GM12878 (cell line): ENCODE measurements around the gene ITPKB. TPM values are rescaled to one million over a fixed set of nuclear protein-coding genes. Genes with fewer than 3 reads are reported as not detected.

Experiments used
- BACH1 ChIP-seq: fragments of 450-650 bp; IDR thresholded peaks from 2 replicates; pipeline ENCODE4 v1.6.1; 2017; ENCODE audit warnings: mild to moderate bottlenecking, borderline replicate concordance
- CBX3 ChIP-seq: fragments of 200-600 bp; sonication (generic); IDR thresholded peaks from 2 replicates; pipeline ENCODE4 v1.6.1; 2016; ENCODE audit warnings: low read depth, borderline replicate concordance
- CBX5 ChIP-seq: sonication (generic); IDR thresholded peaks from 2 replicates; pipeline ENCODE4 v1.6.1; 2016; ENCODE audit warnings: low read depth, moderate library complexity, mild to moderate bottlenecking, inconsistent platforms
- CHD4 ChIP-seq: fragments of 200-600 bp; sonication (generic); IDR thresholded peaks from 2 replicates; pipeline ENCODE4 v1.6.1; 2016; ENCODE audit warnings: mild to moderate bottlenecking
- EZH2 ChIP-seq: IDR thresholded peaks from 2 replicates; pipeline ENCODE4 v1.6.1; 2012; ENCODE audit warnings: low read depth, mild to moderate bottlenecking, control low read depth, inconsistent platforms, low read length, borderline replicate concordance; ENCODE audit not compliant: control insufficient read depth
- FOS ChIP-seq: IDR thresholded peaks from 3 replicates; pipeline ENCODE4 v1.6.1; 2011; ENCODE audit warnings: borderline replicate concordance; ENCODE audit not compliant: insufficient read length; ENCODE audit errors: extremely low read depth
- HDGF ChIP-seq: fragments of 450-650 bp; IDR thresholded peaks from 2 replicates; pipeline ENCODE4 v1.6.1; 2016; ENCODE audit warnings: antibody characterized with exemption
- MTA2 ChIP-seq: fragments of 450-650 bp; IDR thresholded peaks from 2 replicates; pipeline ENCODE4 v1.6.1; 2016; ENCODE audit warnings: low read depth, mild to moderate bottlenecking, moderate library complexity
- MYC ChIP-seq: IDR thresholded peaks from 2 replicates; pipeline ENCODE4 v1.6.1; 2011; ENCODE audit warnings: mild to moderate bottlenecking, low read length, moderate library complexity, inconsistent platforms; ENCODE audit not compliant: insufficient read depth, insufficient replicate concordance, insufficient read length, severe bottlenecking
- NFIC ChIP-seq: IDR thresholded peaks from 2 replicates; pipeline ENCODE4 v1.6.1; 2012; ENCODE audit warnings: low read depth, mild to moderate bottlenecking, inconsistent platforms, low read length, moderate library complexity
- NFXL1 ChIP-seq: fragments of 450-650 bp; IDR thresholded peaks from 2 replicates; pipeline ENCODE4 v1.6.1; 2017; ENCODE audit warnings: antibody characterized with exemption, mild to moderate bottlenecking, borderline replicate concordance
- NRF1 ChIP-seq: conservative IDR thresholded peaks from 2 replicates; pipeline ENCODE4 v1.6.1; 2011; ENCODE audit warnings: mild to moderate bottlenecking, low read depth, low read length, improper control_type of control experiment
- RAD21 ChIP-seq: IDR thresholded peaks from 2 replicates; pipeline ENCODE4 v1.6.1; 2011; ENCODE audit warnings: mild to moderate bottlenecking, low read depth, low read length, moderate library complexity; ENCODE audit not compliant: insufficient read depth
- RCOR1 ChIP-seq: conservative IDR thresholded peaks from 2 replicates; pipeline ENCODE4 v1.6.1; 2012; ENCODE audit warnings: low read depth, low read length, improper control_type of control experiment
- SIX5 ChIP-seq: IDR thresholded peaks from 2 replicates; pipeline ENCODE4 v1.6.1; 2011; ENCODE audit warnings: mild to moderate bottlenecking, low read depth, low read length, moderate library complexity; ENCODE audit not compliant: severe bottlenecking
- SMAD5 ChIP-seq: IDR thresholded peaks from 2 replicates; pipeline ENCODE4 v1.6.1; 2016; ENCODE audit warnings: antibody characterized with exemption, low read depth
- SUPT20H ChIP-seq: IDR thresholded peaks from 2 replicates; pipeline ENCODE4 v1.6.1; 2011; ENCODE audit warnings: low read depth, mild to moderate bottlenecking, low read length, moderate library complexity, borderline replicate concordance; ENCODE audit not compliant: control insufficient read depth
- TAF1 ChIP-seq: IDR thresholded peaks from 2 replicates; pipeline ENCODE4 v1.6.1; 2011; ENCODE audit warnings: mild to moderate bottlenecking, low read depth, low read length, borderline replicate concordance
- ZNF207 ChIP-seq: fragments of 450-650 bp; IDR thresholded peaks from 2 replicates; pipeline ENCODE4 v1.6.1; 2014; ENCODE audit warnings: antibody characterized with exemption, mild to moderate bottlenecking, borderline replicate concordance
- ZSCAN29 ChIP-seq: fragments of 450-650 bp; IDR thresholded peaks from 2 replicates; pipeline ENCODE4 v1.6.1; 2017; ENCODE audit warnings: mild to moderate bottlenecking, moderate library complexity
- polyA plus RNA-seq, 11 experiments: library from polyadenylated mRNA; depleted of rRNA in 4 of 11; unstranded in 6 of 11; stranded (reverse) in 5 of 11; fragments of >200 nt; fragmentation: Nextera tagmentation in 4 of 11; fragmentation: Illumina TruSeq in 1 of 11; extraction: Ambion mirVana in 4 of 11; extraction: Trizol in 1 of 11; gene quantifications; 1 replicate in 1 of 11; 2 replicates in 10 of 11; pipeline versions ENCODE4 v1.2.1 to v1.2.3, GENCODE V29; 2011 to 2016; ENCODE audit warnings: inconsistent platforms in 2 of 11, missing spikeins in 2 of 11, low read depth in 1 of 11
- total RNA-seq, 4 experiments: library from RNA; depleted of rRNA in 3 of 4; stranded (reverse); fragments of >200 nt in 3 of 4; fragmentation: Illumina TruSeq in 1 of 4; extraction: Trizol in 1 of 4; gene quantifications; 2 replicates each; pipeline versions ENCODE4 v1.2.1 to v1.2.3, GENCODE V29; 2013 to 2021
- TF ChIP-seq, protein P1 (sequence below): fragments of 150-350 bp; IDR thresholded peaks from 2 replicates; pipeline ENCODE4 v1.6.1; 2016; ENCODE audit warnings: low read depth, low read length
- TF ChIP-seq, protein P2 (sequence below): IDR thresholded peaks from 2 replicates; pipeline ENCODE4 v1.6.1; 2012; ENCODE audit warnings: low read depth, low read length, improper control_type of control experiment
- TF ChIP-seq, protein P3 (sequence below), 3 experiments: IDR thresholded peaks in 2 of 3; conservative IDR thresholded peaks in 1 of 3; 2 replicates each; pipeline ENCODE4 v1.5.1; 2011; ENCODE audit warnings: low read depth in 3 of 3, low read length in 3 of 3, mild to moderate bottlenecking in 3 of 3, control low read depth in 2 of 3, moderate library complexity in 2 of 3, inconsistent platforms in 1 of 3, mixed read lengths in 1 of 3; ENCODE audit not compliant: control insufficient read depth in 2 of 3, insufficient read depth in 1 of 3; ENCODE audit errors: extremely low read depth in 1 of 3
- TF ChIP-seq, protein P4 (sequence below): IDR thresholded peaks from 2 replicates; pipeline ENCODE4 v1.6.1; 2011; ENCODE audit warnings: borderline replicate concordance, low read depth, mild to moderate bottlenecking, moderate library complexity, low read length; ENCODE audit not compliant: insufficient read depth, poor library complexity, severe bottlenecking

ITPKB gene
- total and polyA plus RNA-seq, 10 of the 15 experiments (the other 5 are each of a cell fraction or from before 2014, with no cell fraction given), result 1.3 to 38.7 (median 12.9) TPM

DNA sequence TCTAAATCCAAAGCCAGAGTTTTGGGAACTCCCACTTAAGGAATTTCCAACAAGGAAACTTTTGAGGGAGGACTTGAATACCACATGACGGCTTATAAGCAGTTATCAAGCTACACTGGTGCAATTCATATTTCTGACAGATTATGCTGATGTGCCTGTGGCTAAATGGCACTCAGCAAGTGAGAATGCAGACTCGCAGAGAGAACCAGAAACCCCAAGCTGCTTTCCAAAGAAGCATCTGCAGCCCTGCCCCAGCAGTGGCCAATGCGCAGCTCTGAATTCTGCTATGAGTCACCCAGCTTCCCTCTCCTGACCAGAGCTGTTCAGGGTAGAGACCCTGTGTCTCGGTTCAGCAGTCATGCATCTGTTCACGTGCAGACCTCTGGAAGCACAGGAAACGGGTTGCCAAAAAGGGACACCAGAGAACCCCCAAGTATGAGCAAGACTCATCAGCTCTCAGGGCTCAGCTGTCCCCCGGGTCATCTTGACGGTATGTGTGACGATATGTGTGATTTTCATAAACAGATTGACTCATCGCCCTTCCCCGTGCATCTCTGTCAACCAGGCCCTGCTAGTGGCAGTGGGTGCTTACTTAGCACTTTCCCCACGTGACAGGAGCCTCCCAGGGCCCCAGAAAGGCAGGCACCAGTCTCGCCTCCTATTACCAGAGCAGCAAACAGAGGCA is 76.3 kb downstream of the ITPKB start (continued):
- TF ChIP-seq, protein P1, sequence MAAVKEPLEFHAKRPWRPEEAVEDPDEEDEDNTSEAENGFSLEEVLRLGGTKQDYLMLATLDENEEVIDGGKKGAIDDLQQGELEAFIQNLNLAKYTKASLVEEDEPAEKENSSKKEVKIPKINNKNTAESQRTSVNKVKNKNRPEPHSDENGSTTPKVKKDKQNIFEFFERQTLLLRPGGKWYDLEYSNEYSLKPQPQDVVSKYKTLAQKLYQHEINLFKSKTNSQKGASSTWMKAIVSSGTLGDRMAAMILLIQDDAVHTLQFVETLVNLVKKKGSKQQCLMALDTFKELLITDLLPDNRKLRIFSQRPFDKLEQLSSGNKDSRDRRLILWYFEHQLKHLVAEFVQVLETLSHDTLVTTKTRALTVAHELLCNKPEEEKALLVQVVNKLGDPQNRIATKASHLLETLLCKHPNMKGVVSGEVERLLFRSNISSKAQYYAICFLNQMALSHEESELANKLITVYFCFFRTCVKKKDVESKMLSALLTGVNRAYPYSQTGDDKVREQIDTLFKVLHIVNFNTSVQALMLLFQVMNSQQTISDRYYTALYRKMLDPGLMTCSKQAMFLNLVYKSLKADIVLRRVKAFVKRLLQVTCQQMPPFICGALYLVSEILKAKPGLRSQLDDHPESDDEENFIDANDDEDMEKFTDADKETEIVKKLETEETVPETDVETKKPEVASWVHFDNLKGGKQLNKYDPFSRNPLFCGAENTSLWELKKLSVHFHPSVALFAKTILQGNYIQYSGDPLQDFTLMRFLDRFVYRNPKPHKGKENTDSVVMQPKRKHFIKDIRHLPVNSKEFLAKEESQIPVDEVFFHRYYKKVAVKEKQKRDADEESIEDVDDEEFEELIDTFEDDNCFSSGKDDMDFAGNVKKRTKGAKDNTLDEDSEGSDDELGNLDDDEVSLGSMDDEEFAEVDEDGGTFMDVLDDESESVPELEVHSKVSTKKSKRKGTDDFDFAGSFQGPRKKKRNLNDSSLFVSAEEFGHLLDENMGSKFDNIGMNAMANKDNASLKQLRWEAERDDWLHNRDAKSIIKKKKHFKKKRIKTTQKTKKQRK, result no peak
- TF ChIP-seq, protein P2, sequence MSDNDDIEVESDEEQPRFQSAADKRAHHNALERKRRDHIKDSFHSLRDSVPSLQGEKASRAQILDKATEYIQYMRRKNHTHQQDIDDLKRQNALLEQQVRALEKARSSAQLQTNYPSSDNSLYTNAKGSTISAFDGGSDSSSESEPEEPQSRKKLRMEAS, result no peak; the same call in 1 of the 2 replicates
- TF ChIP-seq NRF1, result no peak
- no peak for TF ChIP-seq SUPT20H
- no peak; the same call in 1 of the 2 replicates for TF ChIP-seq ZNF207
- peak; percentile 93; the same call in 1 of the 2 replicates for TF ChIP-seq CBX5
- TF ChIP-seq MTA2, result peak; percentile 96
- TF ChIP-seq EZH2, result no peak
- TF ChIP-seq, protein P3, sequence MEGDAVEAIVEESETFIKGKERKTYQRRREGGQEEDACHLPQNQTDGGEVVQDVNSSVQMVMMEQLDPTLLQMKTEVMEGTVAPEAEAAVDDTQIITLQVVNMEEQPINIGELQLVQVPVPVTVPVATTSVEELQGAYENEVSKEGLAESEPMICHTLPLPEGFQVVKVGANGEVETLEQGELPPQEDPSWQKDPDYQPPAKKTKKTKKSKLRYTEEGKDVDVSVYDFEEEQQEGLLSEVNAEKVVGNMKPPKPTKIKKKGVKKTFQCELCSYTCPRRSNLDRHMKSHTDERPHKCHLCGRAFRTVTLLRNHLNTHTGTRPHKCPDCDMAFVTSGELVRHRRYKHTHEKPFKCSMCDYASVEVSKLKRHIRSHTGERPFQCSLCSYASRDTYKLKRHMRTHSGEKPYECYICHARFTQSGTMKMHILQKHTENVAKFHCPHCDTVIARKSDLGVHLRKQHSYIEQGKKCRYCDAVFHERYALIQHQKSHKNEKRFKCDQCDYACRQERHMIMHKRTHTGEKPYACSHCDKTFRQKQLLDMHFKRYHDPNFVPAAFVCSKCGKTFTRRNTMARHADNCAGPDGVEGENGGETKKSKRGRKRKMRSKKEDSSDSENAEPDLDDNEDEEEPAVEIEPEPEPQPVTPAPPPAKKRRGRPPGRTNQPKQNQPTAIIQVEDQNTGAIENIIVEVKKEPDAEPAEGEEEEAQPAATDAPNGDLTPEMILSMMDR (IDR thresholded peaks at IDR 0.05 in 2 of 3, conservative IDR thresholded peaks at IDR 0.05 in 1 of 3; ENCODE audit: control insufficient read depth in 2 of 3, extremely low read depth in 1 of 3, insufficient read depth in 1 of 3, low read depth in 3 of 3, low read length in 3 of 3), result no peak
- no peak for TF ChIP-seq CBX3
- TF ChIP-seq FOS, result no peak
- TF ChIP-seq CHD4, result no peak
- TF ChIP-seq, protein P4, sequence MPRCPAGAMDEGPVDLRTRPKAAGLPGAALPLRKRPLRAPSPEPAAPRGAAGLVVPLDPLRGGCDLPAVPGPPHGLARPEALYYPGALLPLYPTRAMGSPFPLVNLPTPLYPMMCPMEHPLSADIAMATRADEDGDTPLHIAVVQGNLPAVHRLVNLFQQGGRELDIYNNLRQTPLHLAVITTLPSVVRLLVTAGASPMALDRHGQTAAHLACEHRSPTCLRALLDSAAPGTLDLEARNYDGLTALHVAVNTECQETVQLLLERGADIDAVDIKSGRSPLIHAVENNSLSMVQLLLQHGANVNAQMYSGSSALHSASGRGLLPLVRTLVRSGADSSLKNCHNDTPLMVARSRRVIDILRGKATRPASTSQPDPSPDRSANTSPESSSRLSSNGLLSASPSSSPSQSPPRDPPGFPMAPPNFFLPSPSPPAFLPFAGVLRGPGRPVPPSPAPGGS, result peak; percentile 96
- peak; percentile 96 for TF ChIP-seq RCOR1
- no peak for TF ChIP-seq SMAD5
- TF ChIP-seq NFXL1, result no peak
- TF ChIP-seq TAF1, result no peak
- peak; percentile 99 for TF ChIP-seq NFIC
- TF ChIP-seq MYC, result no peak
- TF ChIP-seq SIX5, result no peak
- TF ChIP-seq HDGF, result no peak
- TF ChIP-seq RAD21, result peak; percentile 14; the same call in 1 of the 2 replicates
- no peak for TF ChIP-seq ZSCAN29
- peak; percentile 92 for TF ChIP-seq BACH1
